ENCODE measurements around the gene GRK5. TPM values are rescaled to one million over a fixed set of nuclear protein-coding genes. Genes with fewer than 3 reads are reported as not detected.

Gene GRK5
- total RNA-seq, 1 experiment from 2014 or later: 4.5 TPM

- no peaks in the 10 kb centered on the region for H3K9me3 ChIP-seq (ENCODE audit: low read length)
- H3F3A ChIP-seq (ENCODE audit: low read length, unreplicated experiment): no peaks in the 10 kb centered on the region
- DNase-seq: no peak
- no peak overlapping the region for H3K4me3 ChIP-seq (ENCODE audit: low read length)
- no peaks in the 10 kb centered on the region for H3K36me3 ChIP-seq (ENCODE audit: low read depth, low read length)
- H3K9me2 ChIP-seq (replicated peaks; ENCODE audit: low read length): no peaks in the 10 kb centered on the region
- intact Hi-C loops (cut with micrococcal nuclease): no loop called here
- CTCF ChIA-PET: no interaction called here
- TF ChIP-seq EZH2 (IDR thresholded peaks at IDR 0.05; ENCODE audit: low read length, unreplicated experiment) (no peak), CTCF (conservative IDR thresholded peaks at IDR 0.05; ENCODE audit: low read depth, low read length) (no peak)
- no peak overlapping the region for H3K4me2 ChIP-seq (ENCODE audit: low read length)
- H3K27ac ChIP-seq (ENCODE audit: low read length): no peak overlapping the region
- H3K79me2 ChIP-seq (ENCODE audit: low read length): no peaks in the 10 kb centered on the region
- no peak for ATAC-seq
- POLR2A ChIA-PET (ENCODE audit: unreplicated experiment): no interaction called here
- H3K9ac ChIP-seq (ENCODE audit: low read length): no peak overlapping the region
- BruUV-seq (replicated peaks): no TSS peak
- H3K27me3 ChIP-seq (ENCODE audit: low read length): no peaks in the 10 kb centered on the region
- H2AFZ ChIP-seq (ENCODE audit: low read length): no peak overlapping the region
- no peaks in the 10 kb centered on the region for H4K20me1 ChIP-seq (ENCODE audit: low read length)
- H3K4me1 ChIP-seq (ENCODE audit: insufficient read depth, low read length): no peaks in the 10 kb centered on the region; the same call in 1 of the 2 replicates
Measured at GRCh38 chr10:119328223-119328622, 120.9 kb downstream of the GRK5 start.

- H3F3A ChIP-seq (ENCODE audit: low read length, unreplicated experiment): no peaks in the 10 kb centered on the region
- no peak overlapping the region for H3K9ac ChIP-seq (ENCODE audit: low read length)
- ATAC-seq (no peak), DNase-seq (no peak)
- H3K4me3 ChIP-seq (ENCODE audit: low read length): no peak overlapping the region
- no peak overlapping the region for H3K27ac ChIP-seq (ENCODE audit: low read length)
- no peaks in the 10 kb centered on the region for H3K27me3 ChIP-seq (ENCODE audit: low read length)
- ChIA-PET POLR2A (ENCODE audit: unreplicated experiment) (no interaction called here), CTCF (no interaction called here)
- H3K4me2 ChIP-seq (ENCODE audit: low read length): no peak overlapping the region
- H3K4me1 ChIP-seq (ENCODE audit: insufficient read depth, low read length): no peaks in the 10 kb centered on the region; the same call in 1 of the 2 replicates
- intact Hi-C loops (cut with micrococcal nuclease): no loop called here
- H4K20me1 ChIP-seq (ENCODE audit: low read length): no peaks in the 10 kb centered on the region
- no peaks in the 10 kb centered on the region for H3K9me3 ChIP-seq (ENCODE audit: low read length)
- TF ChIP-seq EZH2 (IDR thresholded peaks at IDR 0.05; ENCODE audit: low read length, unreplicated experiment): no peak
- no peak for TF ChIP-seq CTCF (conservative IDR thresholded peaks at IDR 0.05; ENCODE audit: low read depth, low read length)
- TF ChIP-seq EZH2phosphoT487 (IDR thresholded peaks at IDR 0.05; ENCODE audit: borderline replicate concordance, low read length): no peak
- H3K79me2 ChIP-seq (ENCODE audit: low read length): no peaks in the 10 kb centered on the region
- H2AFZ ChIP-seq (ENCODE audit: low read length): no peak overlapping the region
- no peaks in the 10 kb centered on the region for H3K9me2 ChIP-seq (replicated peaks; ENCODE audit: low read length)
- H3K36me3 ChIP-seq (ENCODE audit: low read depth, low read length): no peaks in the 10 kb centered on the region
- BruUV-seq (replicated peaks): no TSS peak
Measured at GRCh38 chr10:119330342-119330741, 123.0 kb downstream of the GRK5 start.

GRCh38 chr10:119331061-119331460 lies 123.7 kb downstream of the GRK5 start:
- no peaks in the 10 kb centered on the region; the same call in 1 of the 2 replicates for H3K4me1 ChIP-seq (ENCODE audit: insufficient read depth, low read length)
- no TSS peak for BruUV-seq (replicated peaks)
- DNase-seq (no peak), ATAC-seq (no peak)
- no peaks in the 10 kb centered on the region for H4K20me1 ChIP-seq (ENCODE audit: low read length)
- H3K9ac ChIP-seq (ENCODE audit: low read length): no peak overlapping the region
- no peaks in the 10 kb centered on the region for H3K36me3 ChIP-seq (ENCODE audit: low read depth, low read length)
- H3K9me2 ChIP-seq (replicated peaks; ENCODE audit: low read length): no peaks in the 10 kb centered on the region
- H3K4me3 ChIP-seq (ENCODE audit: low read length): no peak overlapping the region
- H3K27ac ChIP-seq (ENCODE audit: low read length): no peak overlapping the region
- no peak overlapping the region for H2AFZ ChIP-seq (ENCODE audit: low read length)
- no peaks in the 10 kb centered on the region for H3K9me3 ChIP-seq (ENCODE audit: low read length)
- no peaks in the 10 kb centered on the region for H3K27me3 ChIP-seq (ENCODE audit: low read length)
- ChIA-PET POLR2A (ENCODE audit: unreplicated experiment) (no interaction called here), CTCF (no interaction called here)
- no peak overlapping the region for H3K4me2 ChIP-seq (ENCODE audit: low read length)
- H3F3A ChIP-seq (ENCODE audit: low read length, unreplicated experiment): no peaks in the 10 kb centered on the region
- H3K79me2 ChIP-seq (ENCODE audit: low read length): no peaks in the 10 kb centered on the region
- TF ChIP-seq EZH2 (IDR thresholded peaks at IDR 0.05; ENCODE audit: low read length, unreplicated experiment): no peak
- no peak for TF ChIP-seq CTCF (conservative IDR thresholded peaks at IDR 0.05; ENCODE audit: low read depth, low read length)
- TF ChIP-seq EZH2phosphoT487 (IDR thresholded peaks at IDR 0.05; ENCODE audit: borderline replicate concordance, low read length): no peak
- intact Hi-C loops (cut with micrococcal nuclease): no loop called here
